DOHH2 (cell line): ENCODE results near the gene DRD2.

Experiments
- EZH2phosphoT487 ChIP-seq: fragments of 200-600 bp; sonication (generic); IDR thresholded peaks from 2 replicates; pipeline ENCODE4 v1.6.1; 2017; ENCODE audit warnings: borderline replicate concordance, mild to moderate bottlenecking, antibody characterized with exemption, low read length, moderate library complexity, mixed read lengths
- TF ChIP-seq, protein P1 (sequence below): fragments of 200-600 bp; sonication (generic); IDR thresholded peaks from one replicate; pipeline ENCODE4 v1.5.1; 2014; ENCODE audit warnings: antibody characterized with exemption, mild to moderate bottlenecking, low read depth, low read length; ENCODE audit not compliant: poor library complexity, severe bottlenecking

- TF ChIP-seq, protein P1, sequence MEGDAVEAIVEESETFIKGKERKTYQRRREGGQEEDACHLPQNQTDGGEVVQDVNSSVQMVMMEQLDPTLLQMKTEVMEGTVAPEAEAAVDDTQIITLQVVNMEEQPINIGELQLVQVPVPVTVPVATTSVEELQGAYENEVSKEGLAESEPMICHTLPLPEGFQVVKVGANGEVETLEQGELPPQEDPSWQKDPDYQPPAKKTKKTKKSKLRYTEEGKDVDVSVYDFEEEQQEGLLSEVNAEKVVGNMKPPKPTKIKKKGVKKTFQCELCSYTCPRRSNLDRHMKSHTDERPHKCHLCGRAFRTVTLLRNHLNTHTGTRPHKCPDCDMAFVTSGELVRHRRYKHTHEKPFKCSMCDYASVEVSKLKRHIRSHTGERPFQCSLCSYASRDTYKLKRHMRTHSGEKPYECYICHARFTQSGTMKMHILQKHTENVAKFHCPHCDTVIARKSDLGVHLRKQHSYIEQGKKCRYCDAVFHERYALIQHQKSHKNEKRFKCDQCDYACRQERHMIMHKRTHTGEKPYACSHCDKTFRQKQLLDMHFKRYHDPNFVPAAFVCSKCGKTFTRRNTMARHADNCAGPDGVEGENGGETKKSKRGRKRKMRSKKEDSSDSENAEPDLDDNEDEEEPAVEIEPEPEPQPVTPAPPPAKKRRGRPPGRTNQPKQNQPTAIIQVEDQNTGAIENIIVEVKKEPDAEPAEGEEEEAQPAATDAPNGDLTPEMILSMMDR, result no peak
- no peak for TF ChIP-seq EZH2phosphoT487
Measured at GRCh38 chr11:113373306-113373705, 101.9 kb downstream of the DRD2 start.
